NCI-H1694 (cell line): ENCODE data around the gene ZDHHC22.

Source experiments
- DNase-seq: peaks from one replicate; lab custom pipeline; 2025; lab: John Stamatoyannopoulos, UW

Gene ZDHHC22

GRCh38 chr14:77157740-77158139 is 16.1 kb upstream of the ZDHHC22 start:
- DNase-seq: no peak

GRCh38 chr14:77155083-77155482 is 13.5 kb upstream of the ZDHHC22 start:
- DNase-seq: no peak

- peak; percentile 58 for DNase-seq
Measured at GRCh38 chr14:77154421-77154820, 12.8 kb upstream of the ZDHHC22 start.

- DNase-seq: no peak
Measured at GRCh38 chr14:77153802-77154201, 12.2 kb upstream of the ZDHHC22 start.

GRCh38 chr14:77151918-77152588 is 10.5 kb upstream of the ZDHHC22 start:
- peak; percentile 86 for DNase-seq

GRCh38 chr14:77151245-77151644 is 9.7 kb upstream of the ZDHHC22 start:
- DNase-seq: peak; percentile 88

- no peak for DNase-seq
Measured at GRCh38 chr14:77148510-77149231, 7.1 kb upstream of the ZDHHC22 start.

- DNase-seq: no peak
Measured at GRCh38 chr14:77145975-77146740, 4.6 kb upstream of the ZDHHC22 start.

GRCh38 chr14:77144412-77145115 is 3.0 kb upstream of the ZDHHC22 start:
- peak; percentile 26 for DNase-seq

GRCh38 chr14:77143071-77143470 is 1.5 kb upstream of the ZDHHC22 start:
- peak; percentile 80 for DNase-seq

GRCh38 chr14:77142005-77142800 is 612 bp upstream of the ZDHHC22 start:
- DNase-seq: no peak

GRCh38 chr14:77140359-77141213 is 1.0 kb downstream of the ZDHHC22 start:
- no peak for DNase-seq

- peak; percentile 78 for DNase-seq
Measured at GRCh38 chr14:77139540-77140358, 1.8 kb downstream of the ZDHHC22 start.

GRCh38 chr14:77139022-77139421 is 2.6 kb downstream of the ZDHHC22 start:
- no peak for DNase-seq

- DNase-seq: no peak
Measured at GRCh38 chr14:77133720-77134338, 7.8 kb downstream of the ZDHHC22 start.

GRCh38 chr14:77131871-77132486 is 9.6 kb downstream of the ZDHHC22 start:
- no peak for DNase-seq

GRCh38 chr14:77131206-77131605 is 10.4 kb downstream of the ZDHHC22 start:
- DNase-seq: no peak

- no peak for DNase-seq
Measured at GRCh38 chr14:77130386-77130785, 11.2 kb downstream of the ZDHHC22 start.
